HG03103 (cell line): ENCODE results near the gene ANXA2R.
"Not testable (repeated sequence)": the region's sequence is repeated elsewhere in the genome, so short reads cannot be mapped to it uniquely, and the experiment has no call there.

Experiments
- ATAC-seq: cut with Tn5 transposase; IDR thresholded peaks from one replicate; pipeline ENCODE4 v1.9.1; 2021; ENCODE audit warnings: low read depth; ENCODE audit not compliant: unreplicated experiment

The ANXA2R gene

DNA sequence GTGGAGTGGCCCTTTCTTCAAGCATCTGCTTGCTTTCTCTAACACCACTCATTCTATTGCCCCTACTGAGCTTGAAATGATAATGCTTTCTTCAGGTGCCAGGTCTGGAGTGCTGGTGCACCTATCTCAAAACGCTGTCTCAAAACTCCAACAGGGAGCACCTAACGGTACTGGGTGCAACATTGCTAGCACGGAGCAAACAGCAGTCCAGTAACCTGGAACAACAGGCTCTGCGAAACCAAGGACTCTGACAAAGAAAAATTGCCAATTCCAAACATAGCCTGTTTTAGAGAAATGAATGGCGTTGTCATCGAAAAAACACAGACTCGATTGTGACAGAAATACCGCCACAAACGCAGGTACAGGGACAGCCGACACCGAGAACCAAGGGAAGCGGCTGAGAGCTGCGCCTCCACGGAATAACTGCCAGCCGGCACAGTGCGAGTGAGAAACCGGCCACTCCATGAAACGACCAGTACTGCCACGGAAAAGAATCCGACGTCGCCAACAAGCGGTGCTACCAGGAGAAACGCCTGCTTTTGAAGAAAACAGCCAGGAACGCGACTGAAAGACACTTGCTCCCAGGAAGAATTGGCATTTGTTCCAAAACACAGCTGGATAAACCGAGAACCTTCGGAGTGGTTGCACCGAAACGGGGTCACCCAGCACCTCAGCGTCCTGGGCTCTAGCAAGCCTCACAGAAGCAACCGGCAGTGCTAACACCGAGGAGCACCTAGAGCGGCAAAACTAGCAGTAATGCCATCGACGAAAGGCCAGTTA, 3.1 kb downstream of the ANXA2R start:
- no peak for ATAC-seq

DNA sequence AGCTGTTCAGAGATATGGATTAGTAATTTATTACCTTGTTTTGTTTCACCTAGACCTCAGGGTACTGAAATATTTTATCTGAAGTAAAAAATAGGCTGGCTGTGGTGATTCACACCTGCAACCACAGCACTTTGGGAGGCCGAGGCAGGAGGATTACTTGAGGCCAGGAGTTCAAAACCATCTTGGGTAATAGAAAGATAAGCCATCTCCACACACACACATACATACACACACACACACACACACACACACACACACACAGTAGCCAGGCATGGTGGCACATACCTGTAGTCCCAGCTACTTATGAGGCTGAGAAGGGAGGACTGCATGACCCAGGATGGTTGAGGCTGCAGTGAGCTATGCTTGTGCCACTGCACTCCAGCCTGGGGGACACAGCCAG, 3.7 kb downstream of the ANXA2R start:
- no peak for ATAC-seq

GRCh38 chr5:43034591-43034968, 5.5 kb downstream of the ANXA2R start:
- no peak for ATAC-seq

DNA sequence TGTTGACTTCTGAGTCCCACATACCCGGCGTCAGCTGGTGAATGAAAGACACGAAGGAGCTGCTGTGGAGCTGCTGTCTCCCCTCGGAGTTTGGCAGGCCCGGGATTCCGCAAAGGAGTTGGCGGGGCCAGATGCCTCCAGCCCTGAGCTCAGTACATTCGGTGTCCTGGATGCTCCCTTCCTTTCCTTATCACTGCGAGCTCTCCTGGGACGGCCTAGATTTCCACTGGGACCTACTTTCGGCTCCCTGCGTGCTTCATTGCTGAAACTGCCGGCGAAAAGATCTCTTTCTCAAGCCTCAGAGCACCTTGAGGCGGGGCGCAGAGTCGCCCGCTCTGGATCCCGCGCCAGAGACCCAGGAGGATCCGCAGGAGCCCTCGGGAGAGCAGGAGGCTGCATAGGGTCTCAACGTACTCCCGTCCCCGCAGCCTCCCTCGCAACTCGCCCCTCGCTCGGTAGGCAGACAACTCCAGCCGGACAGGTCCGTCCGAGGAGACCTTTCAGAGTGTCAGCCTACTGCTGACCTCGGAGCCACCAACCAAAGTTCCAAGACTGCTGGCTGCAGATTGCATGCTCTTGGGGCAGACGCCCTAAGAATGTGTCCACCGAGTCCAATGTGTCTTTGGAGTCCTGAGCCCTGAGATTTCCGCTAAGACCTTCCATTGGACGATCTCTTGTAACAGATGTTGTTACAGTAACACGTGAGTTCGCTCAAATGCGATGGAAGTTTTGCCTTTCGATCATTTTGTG, 6.1 kb downstream of the ANXA2R start:
- no peak for ATAC-seq

DNA sequence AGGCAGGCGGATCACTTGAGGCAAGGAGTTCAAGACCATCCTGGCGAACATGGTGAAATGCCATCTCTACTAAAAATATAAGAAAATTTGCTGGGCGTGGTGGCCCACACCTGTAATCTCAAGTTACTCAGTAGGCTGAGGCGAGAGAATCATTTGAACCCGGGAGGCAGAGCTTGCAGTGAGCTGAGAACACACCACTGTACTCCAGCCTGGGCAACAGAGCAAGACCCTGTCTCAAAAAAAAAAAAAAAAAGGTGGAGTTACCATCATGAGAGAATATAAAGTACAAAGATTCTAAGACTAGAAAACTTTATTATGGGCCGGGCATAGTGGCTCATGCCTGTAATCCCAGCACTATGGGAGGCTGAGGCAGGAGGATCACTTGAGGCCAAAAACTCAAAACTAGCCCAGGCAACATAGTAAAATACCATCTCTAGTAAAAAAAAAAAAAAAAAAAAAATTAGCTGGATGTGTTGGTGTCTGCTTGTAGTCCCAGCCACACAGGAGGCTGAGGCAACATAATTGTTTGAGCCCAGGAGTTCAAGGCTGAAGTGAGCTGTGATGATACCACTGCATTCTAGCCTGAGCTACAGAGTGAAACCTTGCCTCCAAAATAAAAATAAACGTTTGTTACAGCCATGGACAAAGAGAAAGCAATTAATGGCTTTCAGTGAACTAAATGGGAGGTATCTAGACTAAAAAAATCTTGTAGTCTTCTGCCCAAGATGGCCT, 12.9 kb downstream of the ANXA2R start:
- no peak for ATAC-seq

- ATAC-seq = not testable (repeated sequence)
Observed at GRCh38 chr5:43025184-43025950, 14.8 kb downstream of the ANXA2R start.

DNA sequence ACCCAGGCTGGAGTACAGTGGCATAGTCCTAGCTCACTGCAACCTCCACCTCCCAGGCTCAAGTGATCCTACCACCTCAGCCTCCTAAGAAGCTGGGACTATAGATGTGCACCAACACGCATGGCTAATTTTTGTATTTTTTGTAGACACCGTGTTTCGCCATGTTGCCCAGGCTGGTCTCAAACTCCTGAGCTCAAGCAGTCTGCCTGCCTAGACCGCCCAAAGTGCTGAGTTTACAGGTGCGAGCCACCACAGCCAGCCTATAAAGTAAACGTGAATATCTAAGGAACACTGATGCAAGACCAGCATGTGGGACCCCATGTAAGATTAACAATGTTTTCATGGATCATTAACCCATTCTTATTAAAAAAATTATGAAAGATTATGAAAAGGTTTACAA, 15.9 kb downstream of the ANXA2R start:
- no peak for ATAC-seq

DNA sequence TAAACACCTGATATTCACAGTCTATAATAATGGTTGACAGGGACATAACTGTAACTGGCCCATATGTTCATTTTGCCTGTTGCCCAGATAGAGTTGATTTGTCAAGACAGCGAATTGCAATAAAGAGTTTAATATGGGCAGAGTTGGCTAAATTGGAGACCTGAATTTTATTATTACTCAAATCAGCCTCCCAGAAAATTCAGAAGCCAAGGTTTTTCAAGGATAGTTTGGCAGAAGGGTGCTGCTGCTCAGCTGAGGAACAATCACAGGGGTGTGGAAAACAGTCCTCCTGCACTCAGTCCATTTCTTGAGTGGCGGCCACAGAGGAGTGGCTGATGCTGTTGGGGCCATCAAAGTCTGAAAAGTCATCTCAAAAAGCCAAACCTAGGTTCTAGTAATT, 19.0 kb downstream of the ANXA2R start:
- ATAC-seq = no peak

DNA sequence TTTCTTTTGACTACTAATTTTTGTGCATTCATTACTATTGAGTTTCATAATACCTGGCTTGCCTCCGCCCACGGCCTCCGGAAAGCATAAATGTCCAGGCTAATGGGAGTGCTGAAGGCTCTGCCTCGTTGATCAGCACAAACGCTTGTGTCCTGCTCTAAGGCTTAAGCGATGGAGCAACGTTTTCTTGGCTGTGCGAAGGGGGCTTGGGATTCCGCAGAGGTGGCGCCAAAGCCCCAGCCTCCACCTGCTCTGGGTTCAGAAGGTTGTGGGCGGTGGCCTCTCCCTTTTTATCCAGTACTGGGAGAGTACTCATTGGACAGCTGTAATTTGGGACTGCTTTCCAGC, 19.7 kb downstream of the ANXA2R start:
- peak; percentile 5 for ATAC-seq

- peak; percentile 66 for ATAC-seq
Observed at GRCh38 chr5:43019614-43020398, 20.3 kb downstream of the ANXA2R start.

DNA sequence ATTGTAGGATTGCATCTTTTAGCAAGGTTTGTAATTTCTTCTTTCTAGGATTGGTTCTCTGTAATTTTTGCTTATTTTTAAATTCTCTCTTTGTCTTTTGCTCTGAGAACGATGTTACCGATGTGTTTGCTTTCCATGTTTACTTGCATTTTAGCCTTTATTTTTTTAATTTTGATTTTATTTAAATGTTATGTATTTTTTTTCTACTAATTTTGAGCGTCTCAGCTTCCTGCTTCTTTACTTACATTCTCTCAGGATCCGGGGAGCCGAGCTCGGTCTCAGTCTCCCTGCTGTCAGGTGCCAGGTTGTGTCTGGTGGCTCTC, 20.9 kb downstream of the ANXA2R start:
- no peak for ATAC-seq

DNA sequence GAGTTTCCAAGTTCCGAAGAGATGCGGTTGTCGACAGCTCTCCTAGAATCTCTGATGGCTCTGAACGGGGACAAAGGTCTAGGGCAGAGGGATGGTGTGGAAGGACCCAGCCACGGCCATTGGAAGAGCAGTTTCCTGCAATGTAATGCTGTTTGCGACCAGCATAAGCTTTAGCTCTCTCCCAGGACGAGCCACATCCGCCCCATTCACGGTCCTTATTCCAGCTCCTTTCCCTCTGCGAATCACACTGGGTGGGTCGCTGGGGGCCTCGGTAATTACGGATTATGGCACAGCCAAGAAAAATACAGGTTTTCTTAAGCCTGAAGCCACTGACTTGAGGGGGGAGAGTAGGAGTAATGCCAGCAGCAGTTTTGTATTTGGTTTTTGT, 22.7 kb downstream of the ANXA2R start:
- ATAC-seq = no peak

DNA sequence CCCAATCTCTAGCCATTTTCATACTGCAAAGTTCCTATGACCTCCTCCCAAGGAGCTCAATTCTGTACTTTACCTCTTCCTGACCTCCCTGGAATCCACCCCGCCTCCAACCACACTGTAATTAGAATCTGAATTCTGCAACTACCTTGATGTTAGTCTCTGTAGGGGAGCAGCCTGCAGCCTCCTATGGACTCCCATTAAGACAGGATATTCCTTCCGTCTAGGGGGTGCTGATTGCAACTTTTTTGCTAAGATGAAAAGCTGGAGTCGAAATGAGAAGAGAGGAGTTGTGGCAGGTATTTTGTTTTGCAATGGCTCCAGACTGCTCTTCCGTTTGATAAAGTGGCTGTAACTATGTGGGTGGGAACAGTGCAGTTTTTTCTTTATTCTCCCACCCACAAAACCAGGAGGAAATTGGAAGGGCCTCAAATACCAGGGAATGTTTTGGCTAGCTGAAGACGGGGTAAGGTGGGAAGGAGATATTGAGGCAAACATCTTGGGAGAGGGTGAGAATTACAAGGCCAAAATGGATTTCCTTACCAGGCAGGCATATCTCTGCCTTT, 23.8 kb downstream of the ANXA2R start:
- no peak for ATAC-seq

GRCh38 chr5:43014522-43014921, 25.6 kb downstream of the ANXA2R start:
- ATAC-seq = no peak

DNA sequence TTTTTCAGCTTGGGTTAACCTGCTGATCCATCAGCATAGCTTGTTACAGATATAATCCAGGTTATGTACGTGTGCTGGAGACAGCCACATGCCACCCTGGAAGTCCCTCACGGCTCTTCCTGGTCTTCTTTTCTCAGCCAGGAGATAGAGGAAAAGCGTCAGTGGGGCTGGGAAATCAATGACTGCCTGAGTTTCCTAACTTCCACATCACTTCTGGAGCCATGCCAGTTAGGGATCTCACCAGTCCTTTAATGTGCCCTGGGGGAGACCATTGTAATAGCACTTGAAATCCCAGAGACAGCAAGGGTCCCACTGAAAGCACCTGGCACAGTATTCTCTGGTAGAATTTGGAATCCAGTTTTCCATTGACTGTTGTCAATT, 29.2 kb downstream of the ANXA2R start:
- ATAC-seq = no peak

DNA sequence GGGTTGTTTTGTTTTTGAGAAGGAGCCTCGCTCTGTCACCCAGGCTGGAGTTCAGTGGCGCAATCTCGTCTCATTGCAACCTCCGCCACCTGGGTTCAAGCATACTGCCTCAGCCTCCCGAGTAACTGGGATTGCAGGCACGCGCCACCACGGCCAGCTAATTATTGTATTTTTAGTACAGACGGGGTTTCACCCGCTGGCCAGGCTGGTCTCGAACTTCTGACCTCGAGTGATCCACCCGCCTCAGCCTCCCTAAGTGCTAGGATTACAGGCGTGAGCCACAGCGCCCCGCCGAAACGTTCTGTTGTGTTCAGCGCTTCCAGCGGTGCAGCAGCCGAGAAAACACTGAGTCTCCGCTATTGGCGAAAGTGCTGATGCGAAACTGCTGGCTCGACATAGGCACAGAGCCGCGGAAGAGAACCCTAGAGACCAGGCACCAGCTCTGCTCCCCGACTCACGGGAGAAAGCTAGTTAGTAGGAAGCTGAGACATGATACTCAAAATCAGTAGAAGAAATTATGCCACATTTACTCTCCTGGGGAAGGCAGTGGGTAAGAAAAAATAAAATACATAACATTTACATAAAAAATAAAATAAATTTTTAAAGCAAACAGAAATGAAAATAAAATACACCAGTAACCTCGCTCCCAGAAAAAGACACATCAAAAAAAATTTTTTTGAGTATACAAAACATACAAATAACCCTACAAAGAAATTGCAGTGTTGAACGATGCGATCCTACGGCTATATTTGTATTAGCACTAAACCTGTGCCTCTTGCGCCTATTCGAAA, 31.6 kb downstream of the ANXA2R start:
- ATAC-seq = peak; percentile 26

DNA sequence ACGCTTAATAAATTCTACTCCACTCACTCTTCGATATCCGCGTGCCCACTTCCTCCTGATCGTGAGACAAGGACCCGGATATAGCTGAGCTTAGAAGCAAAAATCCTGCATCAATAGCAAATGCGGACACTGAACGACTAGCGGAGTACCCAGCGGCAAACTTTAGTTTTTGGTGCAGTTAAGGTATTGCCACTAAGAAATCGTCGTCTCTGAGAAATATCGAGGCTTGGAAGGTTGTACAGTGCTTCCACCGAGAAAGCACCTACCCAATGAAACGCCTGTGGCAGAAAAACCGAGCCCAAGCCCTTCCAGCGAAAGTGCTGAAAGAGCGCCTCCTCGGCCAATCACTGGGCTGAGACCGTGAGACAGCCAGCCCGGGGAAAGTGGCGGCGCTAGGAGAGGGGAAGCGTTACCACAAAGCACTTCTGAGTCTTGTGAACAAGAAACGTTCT, 32.2 kb downstream of the ANXA2R start:
- peak; percentile 36 for ATAC-seq

GRCh38 chr5:43007246-43007910, 32.7 kb downstream of the ANXA2R start:
- ATAC-seq = peak; percentile 21
